H1 (cell line): ENCODE results near the gene PDE8B. TPM values are rescaled to one million over a fixed set of nuclear protein-coding genes. Genes with fewer than 3 reads are reported as not detected.

Experiments used
- CTCF ChIA-PET: fragments of 300-600 bp; sonication (Branson Sonifier 250); formaldehyde crosslinking; loops from one replicate; lab custom pipeline; 2021; ENCODE audit not compliant: partially characterized antibody; lab: Charles Lee
- POLR2A ChIA-PET: fragments of 300-600 bp; sonication (Branson Sonifier 250); formaldehyde crosslinking; loops from one replicate; lab custom pipeline; 2021; ENCODE audit warnings: inconsistent platforms; ENCODE audit not compliant: partially characterized antibody; lab: Charles Lee
- DNase-seq, 2 experiments: peaks; one replicate each; pipeline versions ENCODE4 v3.0.0 to v3.0.0-alpha.2; 2010 to 2022; ENCODE audit warnings: low spot score in 2 of 2, low read depth in 1 of 2, mixed read lengths in 1 of 2
- FAIRE-seq: peaks from 2 replicates; lab custom pipeline; 2011; peaks lifted over from hg19 to GRCh38; lab: Jason Lieb, UNC
- H2AFZ ChIP-seq: 2 replicates; pipeline ENCODE4 v1.8.1; 2012; ENCODE audit warnings: low read length, inconsistent platforms
- H2AK5ac ChIP-seq: 2 replicates; pipeline ENCODE4 v1.6.1; 2013; ENCODE audit warnings: low read depth, low read length
- H2BK120ac ChIP-seq: replicated peaks from 2 replicates; pipeline ENCODE3; 2013; ENCODE audit warnings: low read depth, low read length, inconsistent platforms
- H2BK12ac ChIP-seq: 2 replicates; pipeline ENCODE4 v1.6.1; 2013; ENCODE audit warnings: low read depth, low read length
- H2BK15ac ChIP-seq: 2 replicates; pipeline ENCODE4 v1.6.1; 2013; ENCODE audit warnings: low read length
- H2BK20ac ChIP-seq: 2 replicates; pipeline ENCODE4 v1.6.1; 2013; ENCODE audit warnings: low read length
- H2BK5ac ChIP-seq: 2 replicates; pipeline ENCODE4 v1.6.1; 2013; ENCODE audit warnings: low read depth, low read length
- H3K14ac ChIP-seq: 2 replicates; pipeline ENCODE4 v1.6.1; 2013; ENCODE audit warnings: inconsistent platforms; ENCODE audit not compliant: insufficient read length
- H3K18ac ChIP-seq: 2 replicates; pipeline ENCODE4 v1.6.1; 2013; ENCODE audit warnings: low read length; ENCODE audit errors: extremely low read depth
- H3K23ac ChIP-seq: 2 replicates; pipeline ENCODE4 v1.6.1; 2013; ENCODE audit warnings: inconsistent platforms; ENCODE audit not compliant: insufficient read length
- H3K23me2 ChIP-seq: 2 replicates; pipeline ENCODE4 v1.6.1; 2013; ENCODE audit warnings: low read depth, low read length
- H3K27ac ChIP-seq: 2 replicates; pipeline ENCODE4 v1.6.1; 2011; ENCODE audit warnings: low read depth, low read length, inconsistent platforms
- H3K27me3 ChIP-seq, 4 experiments: replicated peaks in 1 of 4; 1 replicate in 1 of 4; 2 replicates in 3 of 4; pipeline versions ENCODE4 v1.6.1 to v1.8.1; 2011 to 2013; ENCODE audit warnings: low read length in 3 of 4, mild to moderate bottlenecking in 3 of 4, inconsistent platforms in 2 of 4, mixed read lengths in 2 of 4, moderate library complexity in 1 of 4; ENCODE audit not compliant: control insufficient read depth in 3 of 4, insufficient read depth in 3 of 4; ENCODE audit errors: extremely low read depth in 1 of 4
- H3K36me3 ChIP-seq, 4 experiments: 2 replicates each; pipeline versions ENCODE4 v1.6.1 to v1.8.1; 2011 to 2013; ENCODE audit warnings: mild to moderate bottlenecking in 4 of 4, low read length in 3 of 4, moderate library complexity in 2 of 4, control low read depth in 1 of 4, inconsistent platforms in 1 of 4; ENCODE audit not compliant: insufficient read depth in 4 of 4, control insufficient read depth in 2 of 4
- H3K4ac ChIP-seq: replicated peaks from 2 replicates; pipeline ENCODE3; 2013; ENCODE audit warnings: low read length, low read depth, mixed read lengths, inconsistent platforms; ENCODE audit not compliant: insufficient read length
- H3K4me1 ChIP-seq, 4 experiments: replicated peaks in 1 of 4; 1 replicate in 1 of 4; 2 replicates in 3 of 4; pipeline versions ENCODE4 v1.6.1 to v1.8.1; 2011 to 2013; ENCODE audit warnings: low read length in 3 of 4, inconsistent platforms in 2 of 4, mixed read lengths in 1 of 4; ENCODE audit not compliant: insufficient read depth in 4 of 4, control insufficient read depth in 3 of 4
- H3K4me2 ChIP-seq, 2 experiments: 2 replicates each; pipeline versions ENCODE4 v1.6.1 to v1.8.1; 2011 to 2013; ENCODE audit warnings: low read depth in 2 of 2, low read length in 2 of 2, control low read depth in 1 of 2, inconsistent platforms in 1 of 2, mild to moderate bottlenecking in 1 of 2; ENCODE audit not compliant: insufficient read depth in 1 of 2
- H3K4me3 ChIP-seq, 4 experiments: fragments of 200-600, 300-600 bp in 1 of 4; sonication (generic), shearing (Covaris generic), sonication (Bioruptor Twin) in 1 of 4; 2 replicates each; pipeline versions ENCODE4 v1.5.1 to v1.8.1; 2011 to 2016; ENCODE audit warnings: low read length in 4 of 4, low read depth in 3 of 4, control low read depth in 2 of 4, inconsistent platforms in 2 of 4, mild to moderate bottlenecking in 2 of 4, mixed read lengths in 1 of 4, moderate library complexity in 1 of 4; ENCODE audit not compliant: insufficient read depth in 2 of 4; ENCODE audit errors: extremely low read depth in 1 of 4
- H3K56ac ChIP-seq: replicated peaks from 2 replicates; pipeline ENCODE3; 2013; ENCODE audit warnings: low read depth, mild to moderate bottlenecking, mixed read lengths, low read length, inconsistent platforms; ENCODE audit not compliant: insufficient read length
- H3K79me1 ChIP-seq: 2 replicates; pipeline ENCODE4 v1.6.1; 2013; ENCODE audit warnings: low read depth, low read length, control low read depth
- H3K79me2 ChIP-seq, 2 experiments: 2 replicates each; pipeline versions ENCODE4 v1.6.1 to v1.8.1; 2012 to 2013; ENCODE audit warnings: low read length in 2 of 2, mild to moderate bottlenecking in 2 of 2, inconsistent platforms in 1 of 2; ENCODE audit not compliant: insufficient read depth in 2 of 2, control insufficient read depth in 1 of 2
- H3K9ac ChIP-seq, 4 experiments: replicated peaks in 1 of 4; 1 replicate in 1 of 4; 2 replicates in 3 of 4; pipeline versions ENCODE4 v1.6.1 to v1.8.1; 2011 to 2013; ENCODE audit warnings: low read depth in 3 of 4, low read length in 3 of 4, control low read depth in 2 of 4, mild to moderate bottlenecking in 2 of 4, moderate library complexity in 2 of 4, inconsistent platforms in 1 of 4; ENCODE audit errors: extremely low read depth in 1 of 4
- H3K9me3 ChIP-seq, 2 experiments: 2 replicates each; pipeline versions ENCODE4 v1.6.1 to v1.8.1; 2012 to 2013; ENCODE audit warnings: mild to moderate bottlenecking in 2 of 2, moderate library complexity in 2 of 2, control low read depth in 1 of 2, inconsistent platforms in 1 of 2, low read depth in 1 of 2, low read length in 1 of 2, mixed read lengths in 1 of 2; ENCODE audit not compliant: insufficient read depth in 2 of 2
- H4K20me1 ChIP-seq, 2 experiments: replicated peaks in 1 of 2; 2 replicates each; pipeline versions ENCODE3 to v1.8.1; 2011 to 2013; ENCODE audit warnings: inconsistent platforms in 2 of 2, low read length in 2 of 2, mild to moderate bottlenecking in 1 of 2; ENCODE audit not compliant: insufficient read depth in 2 of 2, control insufficient read depth in 1 of 2
- H4K5ac ChIP-seq: 2 replicates; pipeline ENCODE4 v1.6.1; 2013; ENCODE audit warnings: low read length, low read depth, mixed read lengths, inconsistent platforms; ENCODE audit not compliant: insufficient read length
- H4K8ac ChIP-seq: 2 replicates; pipeline ENCODE4 v1.8.0; 2013; ENCODE audit warnings: mild to moderate bottlenecking, moderate library complexity, low read length, inconsistent platforms; ENCODE audit not compliant: insufficient read depth; ENCODE audit errors: extremely low read depth
- H4K91ac ChIP-seq: replicated peaks from 2 replicates; pipeline ENCODE3; 2013; ENCODE audit warnings: low read length, mixed read lengths, inconsistent platforms; ENCODE audit not compliant: insufficient read length
- CEBPB ChIP-seq: IDR thresholded peaks from 2 replicates; pipeline ENCODE4 v1.6.1; 2012; ENCODE audit warnings: low read depth, low read length
- NANOG ChIP-seq: IDR thresholded peaks from 2 replicates; pipeline ENCODE4 v1.6.1; 2011; ENCODE audit warnings: low read length, low read depth, mild to moderate bottlenecking, inconsistent platforms; ENCODE audit not compliant: insufficient read depth, poor library complexity, severe bottlenecking
- SP4 ChIP-seq: IDR thresholded peaks from 2 replicates; pipeline ENCODE4 v1.6.1; 2012; ENCODE audit warnings: low read length, inconsistent platforms
- WGBS, 2 experiments: shearing (Covaris generic) in 1 of 2; methylation state at CpG; one replicate each; pipeline versions ENCODE4 v1.1.6 to v1.1.7; 2013 to 2015; ENCODE audit warnings: low lambda C conversion rate in 2 of 2, mixed read lengths in 2 of 2, inconsistent platforms in 1 of 2, low coverage in 1 of 2, missing lambda C conversion rate in 1 of 2; ENCODE audit not compliant: insufficient replicate concordance in 2 of 2, insufficient coverage in 1 of 2, insufficient read length in 1 of 2; ENCODE audit errors: extremely low coverage in 1 of 2, missing lambda C conversion rate in 1 of 2; 5-methylcytosine and 5-hydroxymethylcytosine counted together
- polyA plus RNA-seq, 7 experiments: library from polyadenylated mRNA; depleted of rRNA in 3 of 7; stranded (reverse) in 5 of 7; unstranded in 2 of 7; fragments of >200 nt in 5 of 7; fragments of 200-250 nt in 2 of 7; gene quantifications; 1 replicate in 5 of 7; 2 replicates in 1 of 7; 4 replicates in 1 of 7; pipeline versions ENCODE4 v1.2.1 to v1.2.3, GENCODE V29; 2011 to 2013; ENCODE audit warnings: missing spikeins in 2 of 7, mixed read lengths in 2 of 7
- total RNA-seq: library from RNA; stranded (reverse); fragmentation: NEBNext Ultra II Directional; extraction: Animal tissue kit (Norgen Biotek cat#: 25700); gene quantifications from 2 replicates; pipeline ENCODE4 v1.2.1, GENCODE V29; 2021

Gene PDE8B
- total and polyA plus RNA-seq, 2 of the 8 experiments (the other 6 are each of a cell fraction or from before 2014, with no cell fraction given), result 0.32 to 1.1 TPM

DNA sequence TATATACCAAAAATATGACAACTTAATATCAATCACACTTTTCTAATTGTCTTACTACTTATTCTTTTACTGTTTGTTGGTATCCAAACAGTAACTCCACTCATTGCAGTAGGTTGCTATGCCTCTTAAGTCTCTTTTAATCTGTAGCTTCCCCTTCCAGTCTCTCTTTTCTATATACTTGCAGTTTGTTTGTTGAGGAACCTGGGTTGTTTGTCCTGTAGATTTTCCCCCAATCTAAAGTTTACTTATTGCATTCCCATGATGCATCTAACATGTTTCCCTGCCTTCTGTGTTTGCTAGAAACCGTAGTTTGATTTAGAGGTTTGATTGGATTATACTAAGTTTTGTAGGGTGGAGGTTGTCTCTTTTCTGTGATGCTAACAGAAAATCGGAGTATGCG, 10.6 kb downstream of the PDE8B start:
- Histone ChIP-seq H2BK12ac (no peak overlapping the region), H2BK120ac (no peak overlapping the region), H3K79me2 (no peaks in the 10 kb centered on the region), H4K8ac (no peak overlapping the region), H3K36me3 (no peaks in the 10 kb centered on the region), H2BK20ac (no peak overlapping the region), H4K20me1 (no peaks in the 10 kb centered on the region), H3K79me1 (no peaks in the 10 kb centered on the region), H3K23me2 (no peaks in the 10 kb centered on the region), H3K23ac (no peak overlapping the region), H3K4me1 (no peaks in the 10 kb centered on the region), H4K5ac (no peak overlapping the region), H3K27me3 (no peaks in the 10 kb centered on the region; a peak in 1 of 7 replicates), H3K56ac (no peak overlapping the region), H4K91ac (no peak overlapping the region), H3K4ac (no peak overlapping the region), H3K14ac (no peak overlapping the region), H3K4me2 (no peak overlapping the region), H2BK5ac (no peak overlapping the region), H3K27ac (no peak overlapping the region), H2AK5ac (no peak overlapping the region), H3K9ac (no peak overlapping the region), H3K4me3 (no peak overlapping the region), H3K9me3 (no peaks in the 10 kb centered on the region), H2AFZ (no peak overlapping the region), H3K18ac (no peak overlapping the region), H2BK15ac (no peak overlapping the region)
- FAIRE-seq (no peak), DNase-seq (no peak)
- 83% methylated on average over 3 of the region's 3 CpGs; no CpG with 5 or more reads in 1 of the 2 experiments for WGBS, 2 experiments
- no peak for TF ChIP-seq SP4
- no peak for TF ChIP-seq CEBPB
- no peak for TF ChIP-seq NANOG
- ChIA-PET POLR2A (interaction anchor here (0.9 kb wide), 1 partner anchor 22 kb away, joined by 3 read pairs; no protein-coding TSS in a partner anchor), CTCF (interaction anchor here (0.6 to 1.2 kb wide), 4 partner anchors 9 to 853 kb away, joined by 3 to 4 read pairs (median 3); no protein-coding TSS in a partner anchor)
